ENCODE results near the gene ZNF646. TPM values are rescaled to one million over a fixed set of nuclear protein-coding genes. Genes with fewer than 3 reads are reported as not detected.

The ZNF646 gene
- total RNA-seq, 4 donors from 2014 or later, result 12.0 to 26.7 (median 23.5) TPM

DNA sequence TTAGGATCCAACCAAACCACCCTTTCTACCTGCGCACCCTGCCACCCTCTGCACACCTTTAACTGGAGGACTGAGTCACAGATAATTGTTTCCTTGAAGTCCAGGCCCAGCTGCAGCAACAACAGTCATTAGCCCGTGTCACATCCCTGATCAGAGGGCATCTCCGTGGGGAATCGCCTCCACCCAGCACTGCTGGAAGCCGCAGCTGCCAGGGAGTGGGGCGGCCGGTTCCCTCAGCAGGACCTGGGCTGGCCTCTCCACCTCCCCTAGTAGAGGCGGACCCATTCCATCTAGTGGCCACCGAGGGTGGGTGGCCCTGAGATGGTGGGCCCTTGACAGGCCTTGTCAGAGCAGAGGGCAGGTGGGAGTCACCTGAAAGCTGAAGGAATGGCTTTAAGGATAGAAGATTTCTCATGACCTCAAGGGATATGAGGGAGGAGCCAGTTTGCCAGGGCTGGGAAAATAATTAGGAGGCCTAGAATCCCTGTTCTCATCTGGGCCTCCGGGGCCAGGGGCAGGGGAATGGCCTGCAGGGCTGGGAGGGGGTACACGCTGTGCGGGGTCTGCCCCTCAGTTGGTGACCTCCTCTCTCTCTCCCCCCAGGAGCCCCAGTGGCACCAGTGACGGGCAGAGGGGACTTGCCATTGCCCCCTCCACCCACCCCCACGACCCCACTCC is 8.3 kb downstream of the ZNF646 start:
- H3K9me3 ChIP-seq, result no peaks in the 10 kb centered on the region
- 75 to 100% methylated on average over 2 to 14 of the region's 14 CpGs for WGBS, 2 donors (ENCODE audit: low coverage in 1 of 2)
- in situ Hi-C loops (cut with MboI; ENCODE audit: low pct_ligation_motif_present in 1 of 4, low pct_unique_long_range_greater_than_20kb in 1 of 4, low sequenced_read_pairs in 3 of 4), result no loop called here
- intact Hi-C loops (cut with DNase I; ENCODE audit: low total_unique reads), result no loop called here
- H3K4me1 ChIP-seq, result no peaks in the 10 kb centered on the region
- DNase-seq, result no peak
- H3K4me3 ChIP-seq, result no peak overlapping the region
- no peaks in the 10 kb centered on the region for H3K27me3 ChIP-seq
- H3K36me3 ChIP-seq, result peaks cover 0 to 34% (median 16%) of the 10 kb centered on the region in 4 donors
- TF ChIP-seq POLR2AphosphoS5 (IDR thresholded peaks at IDR 0.05) (no peak), CTCF (IDR thresholded peaks at IDR 0.05) (no peak), EP300 (IDR thresholded peaks at IDR 0.05; ENCODE audit: low read depth) (no peak), POLR2A (IDR thresholded peaks at IDR 0.05) (no peak)
- no peak overlapping the region for H3K27ac ChIP-seq

- no peak overlapping the region for H3K27ac ChIP-seq
- TF ChIP-seq EP300 (IDR thresholded peaks at IDR 0.05; ENCODE audit: low read depth) (no peak), POLR2AphosphoS5 (IDR thresholded peaks at IDR 0.05) (no peak), POLR2A (IDR thresholded peaks at IDR 0.05) (no peak), CTCF (IDR thresholded peaks at IDR 0.05) (no peak)
- H3K36me3 ChIP-seq, result peaks cover 0 to 28% (median 13%) of the 10 kb centered on the region in 4 donors
- H3K27me3 ChIP-seq, result no peaks in the 10 kb centered on the region
- no peak overlapping the region for H3K4me3 ChIP-seq
- intact Hi-C loops (cut with DNase I; ENCODE audit: low total_unique reads), result no loop called here
- DNase-seq, result no peak
- H3K9me3 ChIP-seq, result no peaks in the 10 kb centered on the region
- 80 to 83% methylated on average over 1 to 9 of the region's 9 CpGs for WGBS, 2 donors (ENCODE audit: low coverage in 1 of 2)
- no peaks in the 10 kb centered on the region for H3K4me1 ChIP-seq
- in situ Hi-C loops (cut with MboI; ENCODE audit: low pct_ligation_motif_present in 1 of 4, low pct_unique_long_range_greater_than_20kb in 1 of 4, low sequenced_read_pairs in 3 of 4), result no loop called here
These were observed 8.9 kb downstream of the ZNF646 start for GRCh38 chr16:31083081-31083480.

DNA sequence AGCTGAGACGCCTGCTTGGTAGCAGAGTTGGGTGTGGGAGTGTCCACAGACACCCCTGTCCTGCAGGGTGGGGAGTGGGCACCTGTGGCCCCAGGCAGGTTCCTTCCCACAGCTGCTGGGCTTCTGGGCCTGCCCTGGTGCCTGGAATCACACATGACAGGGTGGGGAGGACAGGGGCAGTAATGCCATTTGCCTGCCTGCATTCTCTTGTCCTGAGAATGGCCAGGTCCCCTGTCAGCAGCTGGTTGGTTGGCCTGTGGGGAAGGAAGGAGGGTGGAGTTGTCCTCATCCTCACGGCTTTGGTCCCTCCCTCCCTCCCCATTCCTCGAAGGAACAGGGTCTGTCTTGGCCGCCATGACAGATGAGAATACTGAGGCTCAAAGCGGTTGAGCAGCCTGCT is 9.3 kb downstream of the ZNF646 start:
- Histone ChIP-seq H3K4me3 (no peak overlapping the region), H3K9me3 (no peaks in the 10 kb centered on the region), H3K36me3 (peaks cover 0 to 23% (median 11%) of the 10 kb centered on the region in 4 donors), H3K27me3 (no peaks in the 10 kb centered on the region), H3K27ac (no peak overlapping the region), H3K4me1 (no peaks in the 10 kb centered on the region)
- intact Hi-C loops (cut with DNase I; ENCODE audit: low total_unique reads) (no loop called here), in situ Hi-C loops (cut with MboI; ENCODE audit: low pct_ligation_motif_present in 1 of 4, low pct_unique_long_range_greater_than_20kb in 1 of 4, low sequenced_read_pairs in 3 of 4) (no loop called here)
- DNase-seq, result no peak
- 49% methylated on average over 5 of the region's 5 CpGs; no CpG with 5 or more reads in 1 of the 2 donors for WGBS, 2 donors (ENCODE audit: low coverage in 1 of 2)
- TF ChIP-seq CTCF (IDR thresholded peaks at IDR 0.05) (no peak), EP300 (IDR thresholded peaks at IDR 0.05; ENCODE audit: low read depth) (no peak), POLR2A (IDR thresholded peaks at IDR 0.05) (no peak), POLR2AphosphoS5 (IDR thresholded peaks at IDR 0.05) (no peak)

DNA sequence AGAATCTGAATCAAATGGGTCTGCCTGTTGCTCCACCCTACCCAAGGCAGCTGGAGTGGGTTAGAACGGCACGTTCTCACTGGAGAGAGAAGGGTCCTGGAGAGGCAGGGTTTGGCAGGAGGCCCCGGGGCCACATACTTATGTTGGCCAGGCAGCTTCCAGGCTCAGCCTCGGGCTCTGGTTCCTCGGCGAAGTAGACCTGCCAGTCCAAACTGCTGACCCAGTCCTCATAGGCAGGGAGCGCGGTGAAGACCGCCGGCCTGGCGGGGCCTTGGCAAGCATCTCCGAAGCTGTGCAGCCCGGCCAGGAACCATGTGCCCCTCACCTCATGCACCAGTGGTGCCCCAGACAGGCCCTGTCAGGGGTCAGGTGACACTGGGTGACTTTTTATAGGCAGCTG is 9.8 kb downstream of the ZNF646 start:
- peaks cover 0 to 19% (median 9%) of the 10 kb centered on the region in 4 donors for H3K36me3 ChIP-seq
- no peak for DNase-seq
- H3K27me3 ChIP-seq, result no peaks in the 10 kb centered on the region
- H3K9me3 ChIP-seq, result no peaks in the 10 kb centered on the region
- in situ Hi-C loops (cut with MboI; ENCODE audit: low pct_ligation_motif_present in 1 of 4, low pct_unique_long_range_greater_than_20kb in 1 of 4, low sequenced_read_pairs in 3 of 4) (no loop called here), intact Hi-C loops (cut with DNase I; ENCODE audit: low total_unique reads) (no loop called here)
- H3K4me1 ChIP-seq, result no peaks in the 10 kb centered on the region
- no peak overlapping the region for H3K27ac ChIP-seq
- no peak for TF ChIP-seq CTCF (IDR thresholded peaks at IDR 0.05)
- no peak for TF ChIP-seq POLR2AphosphoS5 (IDR thresholded peaks at IDR 0.05)
- no peak for TF ChIP-seq POLR2A (IDR thresholded peaks at IDR 0.05)
- TF ChIP-seq EP300 (IDR thresholded peaks at IDR 0.05; ENCODE audit: low read depth), result no peak
- 73% methylated on average over 3 of the region's 13 CpGs; no CpG with 5 or more reads in 1 of the 2 donors for WGBS, 2 donors (ENCODE audit: low coverage in 1 of 2)
- no peak overlapping the region for H3K4me3 ChIP-seq

Data from transverse colon (tissue), 4 donors.